Cardiac fibroblast (primary cell): ENCODE data around the gene EPM2AIP1.
A peak's percentile ranks its signal among the peaks of the same experiment; 100 is the strongest.

Experiments
- DNase-seq, 2 donors: peaks; one replicate each; pipeline versions ENCODE4 v3.0.0 to v3.0.0-alpha.2; 2010; ENCODE audit warnings: low read depth in 2 of 2
- H3K4me3 ChIP-seq, 2 donors: replicated peaks in 1 of 2; 1 replicate in 1 of 2; 2 replicates in 1 of 2; pipeline ENCODE4 v1.5.1; 2011; ENCODE audit warnings: low read depth in 2 of 2, low read length in 2 of 2, mild to moderate bottlenecking in 2 of 2, moderate library complexity in 1 of 2
- CTCF ChIP-seq: IDR thresholded peaks from one replicate; pipeline ENCODE4 v1.5.1; 2011; ENCODE audit warnings: low read depth, mild to moderate bottlenecking, low read length, inconsistent platforms

Gene EPM2AIP1

GRCh38 chr3:37025561-37026335 is 32.8 kb upstream of the EPM2AIP1 start:
- TF ChIP-seq CTCF, result no peak
- no peak overlapping the region for H3K4me3 ChIP-seq
- DNase-seq, result no peak

GRCh38 chr3:37024820-37025405 is 32.0 kb upstream of the EPM2AIP1 start:
- no peak for DNase-seq
- TF ChIP-seq CTCF, result no peak
- H3K4me3 ChIP-seq, result no peak overlapping the region

- H3K4me3 ChIP-seq, result no peak overlapping the region
- peak; percentile 46 for TF ChIP-seq CTCF
- peak; percentile 25 to 48 for DNase-seq
Measured at GRCh38 chr3:37024092-37024491, 31.2 kb upstream of the EPM2AIP1 start.

- DNase-seq, result no peak
- H3K4me3 ChIP-seq, result no peak overlapping the region
- no peak for TF ChIP-seq CTCF
Measured at GRCh38 chr3:37017683-37018082, 24.8 kb upstream of the EPM2AIP1 start.

GRCh38 chr3:37016903-37017302 is 24.0 kb upstream of the EPM2AIP1 start:
- H3K4me3 ChIP-seq, result no peak overlapping the region
- TF ChIP-seq CTCF, result no peak
- DNase-seq, result no peak

GRCh38 chr3:37015642-37016041 is 22.7 kb upstream of the EPM2AIP1 start:
- no peak overlapping the region for H3K4me3 ChIP-seq
- no peak for TF ChIP-seq CTCF
- DNase-seq, result no peak
